ENCODE results near the gene CLCNKB.
"Not testable (repeated sequence)": the region's sequence is repeated elsewhere in the genome, so short reads cannot be mapped to it uniquely, and the experiment has no call there.

Gene CLCNKB

DNA sequence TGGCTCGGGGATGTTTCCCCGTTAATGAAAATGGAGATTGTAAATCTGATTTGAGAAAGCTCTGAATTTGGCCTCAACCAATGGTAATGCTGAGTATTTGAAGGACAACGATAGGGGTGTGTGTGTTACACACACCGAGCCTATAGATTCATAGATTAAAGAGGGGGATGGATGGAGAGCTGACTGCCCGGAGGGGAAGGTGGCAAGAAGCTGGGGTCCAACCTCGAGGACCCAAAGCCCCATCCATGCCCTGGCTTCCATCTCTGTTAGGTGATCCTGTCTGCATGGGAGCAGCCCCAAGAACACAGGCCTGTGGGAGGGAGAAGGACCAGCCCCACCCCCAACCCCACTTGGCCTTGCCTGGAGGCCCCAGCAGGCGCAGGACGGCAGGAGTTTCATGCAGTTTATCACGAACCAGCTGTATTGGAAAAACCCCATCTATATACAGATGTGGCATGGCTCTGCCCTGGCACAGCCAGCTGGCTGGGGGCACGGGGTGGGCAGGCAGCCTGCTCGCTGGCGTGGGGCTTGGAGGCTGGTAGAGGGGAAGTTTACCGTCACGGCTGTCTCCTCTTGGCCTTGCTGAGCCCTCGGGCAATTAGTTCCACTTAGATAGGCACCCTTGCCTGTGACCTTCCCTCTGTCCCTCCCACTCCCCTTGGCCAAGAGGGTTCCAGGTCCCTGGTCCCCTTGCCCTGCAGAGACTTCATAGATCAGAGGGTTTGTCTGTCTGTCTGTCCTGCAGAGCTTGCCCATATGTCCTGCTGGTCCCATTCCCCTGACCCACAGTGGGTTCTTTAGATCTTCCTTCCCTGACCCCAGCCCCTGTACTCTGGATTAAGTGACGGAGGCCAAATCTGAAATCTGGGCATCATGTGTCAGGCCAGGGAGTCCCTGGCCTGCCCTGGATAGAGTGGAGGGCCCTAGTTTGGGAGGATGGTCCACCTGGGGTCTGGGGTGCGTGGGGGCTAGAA lies 28.8 kb upstream of the CLCNKB start:
- in situ Hi-C loops (cut with MboI; ENCODE audit: low sequenced_read_pairs), result no loop called here

- in situ Hi-C loops (cut with MboI; ENCODE audit: low sequenced_read_pairs), result no loop called here
Measured at GRCh38 chr1:16015491-16015890, 28.1 kb upstream of the CLCNKB start.

- in situ Hi-C loops (cut with MboI; ENCODE audit: low sequenced_read_pairs), result no loop called here
Measured at GRCh38 chr1:16015960-16016901, 27.4 kb upstream of the CLCNKB start.

- in situ Hi-C loops (cut with MboI; ENCODE audit: low sequenced_read_pairs), result no loop called here
Measured at GRCh38 chr1:16017076-16017460, 26.5 kb upstream of the CLCNKB start.

DNA sequence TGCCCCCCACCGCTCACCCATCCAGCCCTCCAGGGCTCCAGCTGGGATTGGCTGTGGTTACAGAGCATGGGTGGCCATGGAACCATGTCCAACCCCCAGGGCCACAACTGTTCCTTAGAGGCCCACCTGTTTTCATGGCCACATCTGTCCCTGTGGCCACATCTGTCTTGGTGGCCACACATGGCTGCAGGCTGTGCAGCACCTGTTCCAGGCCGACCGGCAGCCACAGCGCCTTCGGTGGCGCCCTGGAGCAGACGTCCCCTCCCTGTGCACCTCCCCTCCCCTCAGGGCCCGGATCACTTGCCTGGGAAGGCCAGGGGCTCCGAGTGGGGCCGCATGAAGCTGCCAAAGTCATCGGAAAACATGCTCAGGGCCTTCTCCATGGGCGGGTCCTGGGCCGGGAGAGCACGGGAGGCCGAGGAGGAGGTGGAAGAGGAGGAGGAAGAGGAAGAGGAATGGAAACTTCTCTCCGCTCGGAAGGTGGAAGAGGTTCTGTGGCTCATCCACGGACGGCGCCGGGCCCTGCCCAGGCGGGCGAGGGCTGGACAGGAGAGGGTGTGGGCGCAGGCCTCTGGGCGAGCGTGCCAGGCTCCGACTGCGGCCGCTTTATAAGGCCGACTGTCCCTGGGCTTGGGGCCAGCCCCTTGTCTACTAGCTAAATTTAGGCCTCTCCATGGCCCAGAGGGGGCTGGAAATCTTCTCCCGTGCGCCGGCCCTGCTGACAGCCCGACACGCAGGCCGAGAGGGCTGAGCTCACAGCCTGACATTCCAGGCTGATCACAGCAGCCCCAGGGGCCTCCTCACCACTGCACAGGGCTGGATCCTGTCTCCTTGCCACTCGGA lies 25.9 kb upstream of the CLCNKB start, which contains the start of gene HSPB7:
Gene HSPB7 (minus strand): TSS at position 583 of the 843 bp plus-strand sequence. CDS start 80 bp downstream, at position 503.
- in situ Hi-C loops (cut with MboI; ENCODE audit: low sequenced_read_pairs), result no loop called here

DNA sequence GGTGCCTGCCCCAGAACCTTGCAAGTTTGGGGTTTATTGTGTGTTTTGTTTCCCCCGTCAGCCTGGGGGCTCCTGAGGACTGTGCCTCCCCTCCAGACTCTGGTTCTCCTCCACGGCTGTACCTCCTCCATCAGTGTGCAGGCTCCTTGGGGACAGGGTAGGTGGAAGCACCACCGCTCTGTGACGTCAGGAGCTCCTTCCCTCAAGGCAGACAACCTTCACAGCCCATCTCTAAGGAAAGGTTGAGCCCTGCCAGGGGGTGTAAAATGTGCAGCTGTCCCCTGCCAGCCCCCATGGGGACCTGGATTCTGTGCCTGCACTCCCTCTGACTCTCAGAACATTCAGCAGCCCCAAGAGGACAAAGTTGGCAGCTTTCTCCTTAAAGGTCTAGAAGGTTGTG lies 25.3 kb upstream of the CLCNKB start:
- in situ Hi-C loops (cut with MboI; ENCODE audit: low sequenced_read_pairs), result no loop called here

DNA sequence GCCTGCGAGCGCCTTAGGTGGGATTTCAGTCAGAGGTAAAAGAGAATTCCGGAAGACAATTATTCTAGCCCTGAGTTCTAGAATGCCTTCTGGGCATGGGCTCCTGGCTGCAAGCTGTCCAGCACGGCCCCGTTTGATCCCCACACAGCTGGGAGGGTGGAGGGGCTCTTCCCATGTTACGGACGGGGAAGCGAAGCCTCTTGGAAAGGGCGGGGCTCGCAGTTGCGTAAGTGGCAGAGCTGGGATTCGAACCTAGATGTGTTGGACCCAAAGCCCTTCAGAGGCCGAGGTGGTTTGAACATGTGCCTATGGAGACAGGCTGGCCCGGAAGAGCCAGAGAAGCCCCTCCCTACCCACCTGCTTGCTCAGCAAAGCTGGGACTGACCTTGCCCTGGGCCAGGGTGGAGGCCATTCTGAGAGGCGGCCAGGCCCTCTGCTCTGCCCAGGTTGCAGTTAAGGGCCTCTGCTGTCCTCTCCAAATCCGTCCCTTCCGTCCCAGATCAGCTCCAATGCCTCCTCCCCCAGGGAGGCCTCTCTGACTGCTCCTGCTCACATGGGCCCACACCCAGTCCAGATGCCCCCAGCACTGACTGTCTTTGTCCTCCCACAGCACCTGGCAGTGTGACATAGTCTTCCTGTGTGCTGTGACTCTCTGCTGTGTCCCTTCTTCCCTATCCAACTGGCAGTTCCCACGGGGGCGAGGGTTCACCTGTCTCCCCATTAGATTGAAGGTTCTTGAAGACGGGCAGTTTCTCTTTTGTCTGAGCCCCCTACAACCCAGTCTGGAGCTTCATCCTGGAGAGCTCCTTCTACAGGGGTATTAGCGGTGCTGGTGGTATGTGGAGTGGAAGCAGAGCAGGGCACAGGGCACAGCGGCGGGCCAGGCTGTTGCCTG lies 24.6 kb upstream of the CLCNKB start:
- in situ Hi-C loops (cut with MboI; ENCODE audit: low sequenced_read_pairs), result no loop called here

DNA sequence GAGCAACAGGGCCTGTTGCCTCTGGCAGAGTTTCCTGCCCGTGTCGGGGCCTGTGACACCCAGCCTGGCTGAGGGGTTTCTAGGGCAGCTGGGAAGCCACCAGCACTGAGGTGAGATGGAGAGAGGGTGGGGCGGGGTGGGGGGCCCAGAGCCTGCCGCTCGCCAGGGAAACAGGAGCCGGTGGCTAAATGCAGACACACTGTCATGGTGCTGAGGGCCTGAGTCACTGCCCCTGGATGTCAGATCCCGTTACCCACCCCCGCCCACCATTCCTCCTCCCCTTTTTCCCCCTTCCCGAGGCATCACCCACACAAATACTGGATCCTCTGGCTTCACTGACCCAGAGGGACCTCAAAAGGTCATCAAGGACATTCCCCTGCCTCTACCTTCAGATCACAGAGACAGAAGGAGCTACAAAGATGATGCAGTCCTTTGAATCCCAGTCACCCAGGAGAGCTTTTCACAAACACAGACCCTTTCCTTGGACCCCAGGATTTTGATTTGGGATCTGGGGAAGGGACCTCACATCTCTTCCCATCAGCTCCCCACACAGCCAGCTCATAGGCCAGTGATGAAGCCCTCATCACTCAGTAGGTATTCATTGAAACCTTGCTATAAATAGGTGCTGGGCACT lies 23.8 kb upstream of the CLCNKB start:
- in situ Hi-C loops (cut with MboI; ENCODE audit: low sequenced_read_pairs), result no loop called here

- in situ Hi-C loops (cut with MboI; ENCODE audit: low sequenced_read_pairs), result no loop called here
Measured at GRCh38 chr1:16020325-16020724, 23.3 kb upstream of the CLCNKB start.

- in situ Hi-C loops (cut with MboI; ENCODE audit: low sequenced_read_pairs), result not testable (repeated sequence)
Measured at GRCh38 chr1:16020878-16021277, 22.7 kb upstream of the CLCNKB start.

DNA sequence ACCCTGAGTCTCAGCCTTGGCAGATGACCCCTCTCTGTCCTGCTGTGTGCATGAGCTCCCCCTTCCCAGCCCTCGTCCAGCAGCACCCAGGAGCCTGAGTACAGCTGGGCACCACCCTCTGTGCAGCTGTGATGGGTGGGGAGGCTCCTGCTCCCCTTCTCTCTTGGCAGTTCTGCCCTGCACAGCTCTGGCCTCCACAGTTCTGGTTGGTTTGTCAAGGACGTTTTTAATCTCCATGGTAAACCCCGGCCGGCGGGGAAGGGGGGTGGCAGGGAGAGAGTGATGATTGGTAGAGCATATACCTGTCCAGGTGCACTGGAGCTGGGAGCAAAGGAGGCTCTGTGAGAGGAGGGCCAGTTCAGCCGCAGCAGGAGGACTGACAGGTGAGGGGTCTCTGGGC lies 21.9 kb upstream of the CLCNKB start, which contains the start of gene CLCNKA:
Gene CLCNKA (plus strand): TSS at position 356 of the 400 bp plus-strand sequence. CDS start 584 bp downstream, outside the sequence.
- in situ Hi-C loops (cut with MboI; ENCODE audit: low sequenced_read_pairs), result no loop called here

DNA sequence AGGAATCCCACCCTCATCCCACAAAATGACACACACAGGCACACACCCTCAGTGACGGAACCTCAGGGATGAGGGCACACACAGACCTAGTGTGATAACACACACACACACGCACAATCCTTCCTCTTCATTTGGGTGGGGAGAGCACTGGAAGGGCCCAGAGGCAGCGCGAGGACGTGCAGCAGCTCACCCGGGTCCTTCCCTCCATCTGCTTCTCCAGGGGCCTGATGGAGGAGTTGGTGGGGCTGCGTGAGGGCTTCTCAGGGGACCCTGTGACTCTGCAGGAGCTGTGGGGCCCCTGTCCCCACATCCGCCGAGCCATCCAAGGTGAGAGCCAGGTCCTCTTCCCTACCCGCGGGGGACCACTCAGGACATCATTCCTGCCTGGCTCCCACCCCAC lies 21.2 kb upstream of the CLCNKB start:
- in situ Hi-C loops (cut with MboI; ENCODE audit: low sequenced_read_pairs), result no loop called here

GRCh38 chr1:16023050-16023653 lies 20.4 kb upstream of the CLCNKB start:
- in situ Hi-C loops (cut with MboI; ENCODE audit: low sequenced_read_pairs), result no loop called here

DNA sequence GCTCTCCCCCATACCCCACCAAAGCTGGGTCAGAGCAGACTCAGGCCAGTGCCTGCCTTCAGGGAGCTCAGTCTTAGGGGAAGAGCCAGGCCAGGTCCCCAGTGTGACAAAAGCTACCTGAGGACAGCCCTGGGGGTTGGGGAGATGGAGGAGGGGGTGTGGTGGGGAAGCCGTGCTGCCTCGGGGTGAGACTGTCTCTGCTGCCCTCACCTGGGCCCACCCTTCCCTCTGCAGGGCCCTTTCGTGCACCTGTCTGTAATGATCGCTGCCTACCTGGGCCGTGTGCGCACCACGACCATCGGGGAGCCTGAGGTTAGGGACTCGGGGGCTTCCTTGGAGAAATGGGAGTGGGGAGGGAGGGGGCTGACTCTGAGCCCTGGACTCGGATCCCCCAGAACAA lies 17.3 kb upstream of the CLCNKB start:
- in situ Hi-C loops (cut with MboI; ENCODE audit: low sequenced_read_pairs), result not testable (repeated sequence)

GRCh38 chr1:16026723-16027484 lies 16.7 kb upstream of the CLCNKB start:
- in situ Hi-C loops (cut with MboI; ENCODE audit: low sequenced_read_pairs), result no loop called here

DNA sequence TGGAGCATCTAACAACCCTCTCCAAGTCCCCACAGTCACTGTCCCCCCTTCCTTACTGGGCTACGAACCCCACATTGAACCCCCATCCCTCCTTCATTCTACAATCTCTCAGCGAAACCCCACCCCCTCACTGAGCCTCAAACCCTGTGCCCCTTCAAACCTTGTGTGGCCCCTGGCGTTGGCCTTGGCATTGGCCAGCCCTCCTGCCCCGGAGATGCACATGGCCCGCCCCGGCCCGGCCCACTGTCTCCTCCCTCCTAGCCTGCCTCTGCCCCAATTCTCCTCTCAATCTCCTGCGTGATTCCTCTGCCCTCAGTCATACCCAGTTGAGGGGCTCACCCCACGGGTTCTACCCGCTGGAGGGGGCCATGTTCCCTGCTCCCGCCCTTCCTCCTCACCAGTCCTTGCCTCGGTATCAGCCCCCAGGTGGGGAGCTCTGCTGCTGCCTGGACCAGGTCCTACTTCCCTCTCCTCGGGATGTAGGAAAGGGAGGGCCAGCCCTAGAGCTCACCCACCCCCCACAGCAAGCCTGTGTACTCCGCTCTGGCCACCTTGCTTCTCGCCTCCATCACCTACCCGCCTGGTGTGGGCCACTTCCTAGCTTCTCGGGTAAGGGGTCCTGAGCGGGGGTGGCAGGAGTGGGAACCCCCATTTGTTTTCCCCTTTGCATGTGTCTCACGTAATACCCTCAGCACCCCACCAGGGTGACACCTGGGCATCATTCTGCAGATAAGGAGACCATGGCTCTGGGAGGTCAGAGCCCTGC lies 15.2 kb upstream of the CLCNKB start:
- in situ Hi-C loops (cut with MboI; ENCODE audit: low sequenced_read_pairs), result no loop called here

GRCh38 chr1:16029003-16029268 lies 14.6 kb upstream of the CLCNKB start:
- in situ Hi-C loops (cut with MboI; ENCODE audit: low sequenced_read_pairs), result not testable (repeated sequence)

Data from HL-60/S4 treated with retinoic acid at 250 ng/mL for 4 days and 3 days (cell line).